Ovary (tissue), 3 donors: ENCODE measurements around the gene EML1.

Source experiments
- CTCF ChIP-seq, 3 donors: fragments of 450-650 bp in 2 of 3; fragments of 200-600 bp in 1 of 3; IDR thresholded peaks; one replicate each; pipeline versions ENCODE4 v1.5.1 to v1.8.0; 2016 to 2022; ENCODE audit warnings: antibody characterized with exemption in 3 of 3, mild to moderate bottlenecking in 1 of 3
- EP300 ChIP-seq: sonication (generic); formaldehyde crosslinking; IDR thresholded peaks from one replicate; pipeline ENCODE4 v1.6.1; 2017; ENCODE audit warnings: antibody characterized with exemption
- POLR2A ChIP-seq: fragments of 450-650 bp; IDR thresholded peaks from one replicate; pipeline ENCODE4 v1.6.1; 2017; ENCODE audit warnings: antibody characterized with exemption, mild to moderate bottlenecking, moderate library complexity
- donor health status: DM: no; HTN: no; CAD: no.

GRCh38 chr14:99751539-99752485 is 41.4 kb upstream of the EML1 start:
- TF ChIP-seq CTCF (IDR thresholded peaks at IDR 0.05), result no peak
- no peak for TF ChIP-seq EP300
- TF ChIP-seq POLR2A, result no peak
